Heart right ventricle (tissue), 16 donors: Measurements from ENCODE around the gene PEDS1. TPM values are rescaled to one million over a fixed set of nuclear protein-coding genes. Genes with fewer than 3 reads are reported as not detected.
A peak's percentile ranks its signal among the peaks of the same experiment; 100 is the strongest.

ENCODE experiments used
- ATAC-seq, 8 donors: fragments of 200-7000 bp; cut with Tn5 transposase; one replicate each; pipeline ENCODE4 v1.9.1; 2020; ENCODE audit warnings: mild to moderate bottlenecking in 8 of 8, moderate library complexity in 8 of 8, moderate number of reproducible peaks in 1 of 8
- DNase-seq, 2 donors: peaks; one replicate each; pipeline ENCODE4 v3.0.0-alpha.2; 2020
- H3K27ac ChIP-seq, 10 donors: fragments of 200-600 bp; sonication (generic) in 2 of 10; one replicate each; pipeline versions ENCODE4 v1.5.0 to v1.8.0; 2020 to 2022; ENCODE audit warnings: mild to moderate bottlenecking in 3 of 10
- H3K27me3 ChIP-seq, 7 donors: fragments of 200-600 bp; one replicate each; pipeline ENCODE4 v1.8.0; 2021 to 2022; ENCODE audit warnings: mild to moderate bottlenecking in 2 of 7
- H3K36me3 ChIP-seq, 9 donors: fragments of 200-600 bp; sonication (generic) in 1 of 9; one replicate each; pipeline versions ENCODE4 v1.5.0 to v1.8.0; 2020 to 2022; ENCODE audit warnings: mild to moderate bottlenecking in 2 of 9
- H3K4me1 ChIP-seq, 9 donors: fragments of 200-600 bp; sonication (generic) in 1 of 9; one replicate each; pipeline versions ENCODE4 v1.5.0 to v1.8.0; 2020 to 2022; ENCODE audit warnings: mild to moderate bottlenecking in 4 of 9
- H3K4me3 ChIP-seq, 10 donors: fragments of 200-600 bp; sonication (generic) in 2 of 10; one replicate each; pipeline versions ENCODE4 v1.5.0 to v1.8.0; 2020 to 2022; ENCODE audit warnings: mild to moderate bottlenecking in 7 of 10, moderate library complexity in 2 of 10
- H3K9me3 ChIP-seq, 11 donors: fragments of 200-600 bp in 10 of 11; sonication (generic) in 2 of 11; one replicate each; pipeline versions ENCODE4 v1.5.0 to v1.8.0; 2013 to 2022; ENCODE audit warnings: mild to moderate bottlenecking in 2 of 11, control low read depth in 1 of 11, moderate library complexity in 1 of 11
- WGBS, 2 donors: extraction: QIAGEN DNeasy Blood & Tissue Kit; methylation state at CpG; one replicate each; pipeline ENCODE4 v1.1.7; 2013; ENCODE audit warnings: inconsistent platforms in 1 of 2; 5-methylcytosine and 5-hydroxymethylcytosine counted together
- intact Hi-C, 10 donors: fragments of 100-400 bp; cut with DNase I; formaldehyde crosslinking; loops; one replicate each; pipeline versions ENCODE4 v1.11.1 to v1.14.2; 2022
- polyA plus RNA-seq, 2 donors: library from polyadenylated mRNA; stranded (reverse); fragments of 200-250 nt; gene quantifications; one replicate each; pipeline ENCODE4 v1.2.3, GENCODE V29; 2013
- total RNA-seq, 10 donors: library from RNA; stranded (reverse); fragmentation: NEBNext Ultra II Directional in 3 of 10; extraction: Animal tissue kit (Norgen Biotek cat#: 25700) in 3 of 10; gene quantifications; one replicate each; pipeline versions ENCODE4 v1.2.1 to v1.2.4, GENCODE V29; 2021 to 2023
- TF ChIP-seq, protein P1 (sequence below), 9 donors: fragments of 200-600 bp; sonication (generic) in 2 of 9; IDR thresholded peaks; one replicate each; pipeline versions ENCODE4 v1.5.0 to v1.8.0; 2021 to 2022; ENCODE audit warnings: antibody characterized with exemption in 9 of 9, mild to moderate bottlenecking in 5 of 9, moderate library complexity in 1 of 9
- donor health status: Arrhythmogenic right ventricular cardiomyopathy.
- donor health status: ischemic (EF 13 %, LVEDD 7.1; RV severe dilation, severe dysfunction).
- donor health status: healthy with polysubstance abuse.
- donor health status: DM: no; HTN: yes; CAD: no.
- donor health status: DM: no; HTN: no; CAD: no.
- donor health status: ischemic (EF 25% LVEDD 6.9; RV normal size, moderate dysfunction).
- donor health status: ischemic (EF 25% LVEDD 5.7; RV mildly dilated, moderate dysfunction).
- donor health status: healthy.
- donor health status: DM: yes; HTN: yes; CAD: no.
- donor health status: Ischemic cardiomyopathy.
- donor health status: ischemic (EF 35%, LVEDD 5.7; RV mildly dilated, moderate dysfunction).
- donor health status: nonischemic (EF 11% LVEDD 7.7; RV severe dilation, severe dysfunction).
- donor health status: DM: yes; HTN: yes; CAD: no.
- donor health status: PGD.
- donor health status: ischemic (EF 29% LVEDD 5.4; RV normal size, mild dysfunction).
- donor health status: nonischemic (EF 23%, LVEDD 6.1; RV moderate dilation, normal function).

The PEDS1 gene
- total and polyA plus RNA-seq, 12 donors: 12.2 to 40.2 (median 24.7) TPM

DNA sequence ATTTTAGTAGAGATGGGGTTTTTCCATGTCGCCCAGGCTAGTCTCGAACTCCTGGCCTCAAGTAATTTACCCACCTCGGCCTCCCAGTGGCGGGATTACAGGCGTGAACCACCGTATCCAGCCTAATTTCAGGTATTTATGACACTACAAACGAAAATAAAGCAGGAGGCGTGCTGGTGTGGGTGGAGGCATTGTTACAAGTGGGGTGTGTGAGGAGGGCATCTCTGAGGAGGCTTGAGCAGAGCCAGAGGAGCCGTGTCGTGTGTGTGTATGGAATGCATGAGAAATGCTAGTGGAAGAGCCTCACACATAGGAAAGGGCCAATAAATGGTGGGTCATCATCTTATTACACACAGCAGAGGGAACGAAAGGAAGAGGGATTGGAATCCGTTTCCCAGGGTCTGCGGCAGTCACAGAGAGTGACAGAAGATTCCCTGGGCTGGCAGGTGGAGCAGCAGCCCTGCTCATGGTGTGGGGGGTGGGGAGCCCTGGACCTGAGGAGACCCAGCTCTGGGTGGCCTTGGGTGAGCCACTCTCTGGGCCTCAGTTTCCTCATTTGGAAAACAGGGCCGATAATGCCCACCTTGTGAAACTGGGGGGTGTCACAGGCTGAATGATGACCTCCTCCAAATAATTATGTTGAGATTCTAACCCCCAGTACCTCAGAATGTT lies 17.2 kb upstream of the PEDS1 start:
- Histone ChIP-seq H3K27ac (peak overlapping the region in 4 of 10 donors; percentile 33 to 97 (median 92)), H3K4me3 (no peak overlapping the region), H3K36me3 (peaks cover 0 to 8% (median 0%) of the 10 kb centered on the region in 9 donors), H3K27me3 (no peaks in the 10 kb centered on the region), H3K4me1 (peaks cover 1 to 56% (median 32%) of the 10 kb centered on the region in 9 donors), H3K9me3 (peaks cover 0 to 6% (median 0%) of the 10 kb centered on the region in 11 donors)
- 94 to 96% methylated on average over 14 of the region's 14 CpGs for WGBS, 2 donors
- DNase-seq (no peak), ATAC-seq (no peak)
- intact Hi-C loops: loop anchor here in 4 of 10 donors (5.0 kb wide), 3 partner anchors 48 to 193 kb away; partner anchors contain the start of gene SNAI1 (in 2 of the 4)
- TF ChIP-seq, protein P1, sequence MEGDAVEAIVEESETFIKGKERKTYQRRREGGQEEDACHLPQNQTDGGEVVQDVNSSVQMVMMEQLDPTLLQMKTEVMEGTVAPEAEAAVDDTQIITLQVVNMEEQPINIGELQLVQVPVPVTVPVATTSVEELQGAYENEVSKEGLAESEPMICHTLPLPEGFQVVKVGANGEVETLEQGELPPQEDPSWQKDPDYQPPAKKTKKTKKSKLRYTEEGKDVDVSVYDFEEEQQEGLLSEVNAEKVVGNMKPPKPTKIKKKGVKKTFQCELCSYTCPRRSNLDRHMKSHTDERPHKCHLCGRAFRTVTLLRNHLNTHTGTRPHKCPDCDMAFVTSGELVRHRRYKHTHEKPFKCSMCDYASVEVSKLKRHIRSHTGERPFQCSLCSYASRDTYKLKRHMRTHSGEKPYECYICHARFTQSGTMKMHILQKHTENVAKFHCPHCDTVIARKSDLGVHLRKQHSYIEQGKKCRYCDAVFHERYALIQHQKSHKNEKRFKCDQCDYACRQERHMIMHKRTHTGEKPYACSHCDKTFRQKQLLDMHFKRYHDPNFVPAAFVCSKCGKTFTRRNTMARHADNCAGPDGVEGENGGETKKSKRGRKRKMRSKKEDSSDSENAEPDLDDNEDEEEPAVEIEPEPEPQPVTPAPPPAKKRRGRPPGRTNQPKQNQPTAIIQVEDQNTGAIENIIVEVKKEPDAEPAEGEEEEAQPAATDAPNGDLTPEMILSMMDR (IDR thresholded peaks at IDR 0.05): no peak

DNA sequence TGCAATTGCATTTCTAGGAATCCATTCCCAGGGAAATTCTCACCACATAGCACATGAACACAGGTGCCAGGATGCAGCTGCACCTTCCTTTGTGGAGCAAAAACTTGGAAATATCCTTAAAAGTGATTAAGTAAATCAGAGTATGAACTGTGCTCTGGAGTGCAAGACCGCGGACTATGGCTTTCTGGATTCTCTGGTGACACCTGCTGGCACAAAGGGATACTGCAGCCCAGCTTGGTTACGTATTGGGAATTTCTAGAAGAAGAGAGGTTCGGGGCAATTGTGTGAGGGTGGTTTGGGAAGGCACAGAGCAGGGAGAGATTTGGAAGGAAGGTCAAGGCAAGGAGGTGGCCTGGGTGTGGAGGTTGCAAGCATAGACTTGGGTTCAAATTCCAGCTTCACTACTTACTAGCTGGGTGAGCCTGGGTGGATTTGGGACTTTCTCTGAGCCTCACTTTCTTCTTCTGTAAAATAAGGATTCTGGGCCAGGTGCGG lies 15.9 kb upstream of the PEDS1 start:
- Histone ChIP-seq H3K4me1 (peaks cover 5 to 59% (median 42%) of the 10 kb centered on the region in 9 donors), H3K36me3 (no peaks in the 10 kb centered on the region), H3K27ac (no peak overlapping the region), H3K9me3 (peaks cover 0 to 6% (median 0%) of the 10 kb centered on the region in 11 donors), H3K27me3 (no peaks in the 10 kb centered on the region), H3K4me3 (no peak overlapping the region)
- 24 to 25% methylated on average over 5 of the region's 5 CpGs for WGBS, 2 donors
- ATAC-seq (no peak), DNase-seq (peak; percentile 77 to 82)
- intact Hi-C loops: loop anchor here in 9 of 10 donors (1.0 to 5.0 kb wide), 8 partner anchors 42 to 189 kb away; partner anchors contain the start of gene SNAI1 (in 4 of the 9)
- TF ChIP-seq, protein P1 (IDR thresholded peaks at IDR 0.05): peak; percentile 87 to 95 (median 92)

DNA sequence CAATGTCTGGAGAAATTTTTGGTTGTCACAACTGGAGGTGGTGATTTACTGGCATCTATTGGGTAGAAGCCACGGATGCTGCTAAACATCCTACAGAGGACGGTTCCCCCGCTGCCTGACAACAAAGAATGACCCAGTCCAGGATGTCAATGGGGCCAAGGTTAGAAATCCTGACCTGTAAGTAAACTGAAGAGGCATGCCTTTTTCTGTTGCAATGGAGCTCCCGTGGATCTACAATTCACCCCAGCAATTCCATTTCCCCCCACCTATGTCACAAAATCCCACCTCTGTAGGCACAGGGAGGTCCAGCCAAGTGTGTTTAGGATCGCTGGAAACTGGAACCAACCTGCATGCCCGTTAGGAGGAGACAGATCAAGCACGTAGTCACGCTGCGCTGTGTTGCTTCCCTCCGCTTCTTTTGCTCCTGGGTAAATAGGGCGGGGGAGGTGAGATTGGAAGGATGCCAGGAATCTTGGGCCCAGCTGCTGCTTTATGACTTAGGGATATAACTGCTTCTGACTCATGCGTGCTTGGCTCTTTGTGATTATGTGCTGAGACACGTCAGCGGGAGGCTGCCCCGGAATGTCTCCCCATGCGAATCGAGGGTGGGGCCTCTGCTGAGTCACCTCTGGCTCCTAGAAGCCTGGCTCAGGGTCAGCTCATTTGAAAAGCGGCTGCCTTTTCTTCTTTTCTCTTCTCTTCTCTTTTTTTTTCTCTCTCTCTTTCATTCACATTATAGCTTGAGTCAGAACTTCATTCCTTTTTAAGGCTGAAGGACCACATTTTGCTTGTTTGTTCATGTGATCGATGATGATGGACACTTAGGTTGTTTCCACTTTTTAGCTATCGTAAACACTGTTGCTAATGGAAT lies 12.4 kb upstream of the PEDS1 start:
- DNase-seq: peak; percentile 92 to 98
- H3K4me3 ChIP-seq: peak overlapping the region in 8 of 10 donors; percentile 8 to 49 (median 40)
- 4 to 6% methylated on average over 20 of the region's 20 CpGs for WGBS, 2 donors
- H3K27me3 ChIP-seq: no peaks in the 10 kb centered on the region
- peaks cover 0 to 6% (median 0%) of the 10 kb centered on the region in 11 donors for H3K9me3 ChIP-seq
- H3K36me3 ChIP-seq: no peaks in the 10 kb centered on the region
- H3K4me1 ChIP-seq: peaks cover 5 to 42% (median 20%) of the 10 kb centered on the region in 9 donors
- H3K27ac ChIP-seq: peak overlapping the region; percentile 26 to 95 (median 88)
- intact Hi-C loops: loop anchor here in 7 of 10 donors (2.0 to 5.0 kb wide), 5 partner anchors 39 to 184 kb away; partner anchors contain the start of gene SNAI1 (in 4 of the 7)
- peak; percentile 95 to 99 (median 98) for ATAC-seq
- TF ChIP-seq, protein P1 (IDR thresholded peaks at IDR 0.05): peak in 1 of 9 donors; percentile 22
